Stomach (tissue), 4 donors: Measurements from ENCODE around the gene PLEKHA5.

ENCODE experiments used
- CTCF ChIP-seq, 7 experiments: fragments of 450-650 bp in 4 of 7; fragments of 200-600 bp in 3 of 7; sonication (generic) in 3 of 7; IDR thresholded peaks; one replicate each; pipeline ENCODE4 v1.5.1; 2016 to 2019; ENCODE audit warnings: antibody characterized with exemption in 7 of 7, control low read depth in 2 of 7, mild to moderate bottlenecking in 1 of 7
- POLR2A ChIP-seq, 4 donors: fragments of 450-650 bp; IDR thresholded peaks; one replicate each; pipeline ENCODE4 v1.6.1; 2016; ENCODE audit warnings: antibody characterized with exemption in 4 of 4, control low read depth in 2 of 4, mild to moderate bottlenecking in 1 of 4, moderate library complexity in 1 of 4
- POLR2AphosphoS5 ChIP-seq, 3 donors: sonication (generic); formaldehyde crosslinking; IDR thresholded peaks; one replicate each; pipeline ENCODE4 v1.6.1; 2016; ENCODE audit warnings: antibody characterized with exemption in 3 of 3

GRCh38 chr12:19120795-19121194 lies 8.7 kb upstream of the PLEKHA5 start:
- TF ChIP-seq POLR2A (IDR thresholded peaks at IDR 0.05) (no peak), CTCF (IDR thresholded peaks at IDR 0.05) (no peak), POLR2AphosphoS5 (IDR thresholded peaks at IDR 0.05) (no peak)
